Hematopoietic multipotent progenitor cell treated with erythropoietin and hydrocortisone succinate and interleukin-3 and kit ligand, for 15 days (in vitro differentiated cells): ENCODE results near the gene NPLOC4.

Experiments
- DNase-seq: peaks from one replicate; pipeline ENCODE4 v3.0.0-alpha.2; 2015; ENCODE audit warnings: low spot score

Gene NPLOC4

GRCh38 chr17:81547614-81547982, 89.3 kb downstream of the NPLOC4 start:
- DNase-seq, result no peak

- DNase-seq, result no peak
These were observed 89.9 kb downstream of the NPLOC4 start for GRCh38 chr17:81546906-81547613.

- no peak for DNase-seq
These were observed 91.6 kb downstream of the NPLOC4 start for GRCh38 chr17:81545160-81545949.

DNA sequence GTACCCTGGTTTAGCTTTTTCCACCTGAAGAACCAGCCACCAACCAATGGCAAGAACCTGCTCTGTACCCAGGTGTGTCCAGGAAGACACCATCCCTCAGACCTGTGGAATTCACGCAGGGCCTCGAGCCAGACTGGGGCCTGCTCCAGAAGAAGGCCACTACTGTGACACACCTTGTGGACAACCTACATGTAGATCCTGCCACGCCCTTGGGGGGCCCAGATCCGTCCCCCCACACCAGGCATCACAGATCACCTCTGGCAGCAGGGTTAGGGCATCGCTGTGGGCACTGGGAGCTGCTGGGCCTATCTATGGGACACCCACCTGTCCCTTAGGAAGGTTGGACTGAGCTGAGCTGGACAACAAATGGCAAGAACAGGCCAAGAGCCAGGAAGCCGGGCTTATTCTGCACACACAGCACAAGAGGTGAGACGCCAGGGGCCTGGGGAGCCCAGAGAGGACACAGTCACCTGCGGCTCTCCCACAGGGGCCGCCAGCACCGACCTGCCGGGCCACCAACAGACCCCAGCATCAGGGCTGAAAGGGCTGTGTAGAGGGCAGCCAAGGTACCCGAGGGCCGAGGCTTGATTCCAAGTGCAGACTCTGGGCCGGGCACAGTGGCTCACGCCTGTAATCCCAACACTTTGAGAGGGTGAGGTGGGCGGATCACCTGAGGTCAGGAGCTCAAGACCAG, 92.5 kb downstream of the NPLOC4 start:
- no peak for DNase-seq

- DNase-seq, result no peak
These were observed 93.2 kb downstream of the NPLOC4 start for GRCh38 chr17:81543756-81544155.

DNA sequence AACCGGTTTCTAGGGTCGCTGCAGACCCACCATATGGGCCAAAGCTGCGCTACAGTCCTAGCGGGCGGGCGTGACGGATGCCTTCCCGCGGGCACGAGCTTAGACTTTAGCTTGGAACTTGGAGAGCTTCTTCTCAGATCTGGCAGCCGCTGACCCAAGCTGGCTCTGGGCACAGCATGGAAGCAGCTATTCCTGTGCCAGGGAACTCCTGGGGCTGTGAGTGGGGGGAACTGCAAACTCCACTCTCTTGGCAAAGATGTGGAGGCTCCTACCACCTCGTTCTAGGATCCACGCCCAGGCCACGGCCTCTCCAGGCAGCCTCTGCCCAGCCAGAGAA, 93.6 kb downstream of the NPLOC4 start:
- DNase-seq, result no peak

- no peak for DNase-seq
These were observed 94.2 kb downstream of the NPLOC4 start for GRCh38 chr17:81542431-81543338.

DNA sequence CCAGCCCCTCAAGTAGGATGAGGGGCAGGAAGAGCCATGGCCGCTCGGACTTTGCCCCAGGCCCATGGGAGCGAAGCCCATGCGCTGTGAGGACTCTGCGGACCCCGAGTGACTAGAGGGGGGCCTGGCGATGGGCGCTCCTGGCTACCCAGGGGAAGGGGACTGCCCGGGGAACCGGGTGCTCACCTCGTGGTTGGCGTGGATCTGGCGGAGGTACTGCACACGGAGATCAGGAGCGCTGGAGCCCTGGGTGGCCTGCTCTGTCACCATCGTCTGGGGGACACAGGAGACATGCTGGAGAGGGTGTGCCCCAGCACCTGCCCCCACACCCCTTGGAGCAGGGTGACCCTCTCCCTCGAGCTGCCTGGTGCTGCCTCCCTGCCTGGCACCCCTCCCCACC, 95.8 kb downstream of the NPLOC4 start:
- DNase-seq, result no peak

DNA sequence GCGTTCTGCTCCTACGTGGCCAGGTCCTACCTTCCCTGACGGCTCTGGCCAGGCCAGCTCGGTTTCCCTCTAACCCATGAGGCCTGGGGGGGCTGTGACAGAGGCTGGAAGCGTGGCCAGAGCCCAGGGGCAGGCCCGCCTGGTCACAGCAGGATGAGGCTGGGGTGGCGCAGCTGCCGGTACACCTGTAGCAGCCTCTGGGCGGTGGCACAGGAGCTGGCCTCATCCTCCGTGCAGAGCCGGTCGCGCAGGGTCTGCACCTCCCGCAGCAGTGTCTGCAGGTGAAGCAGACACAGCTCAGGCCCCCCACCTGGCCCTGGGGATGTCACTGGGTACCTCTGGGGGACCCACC, 96.3 kb downstream of the NPLOC4 start:
- no peak for DNase-seq

DNA sequence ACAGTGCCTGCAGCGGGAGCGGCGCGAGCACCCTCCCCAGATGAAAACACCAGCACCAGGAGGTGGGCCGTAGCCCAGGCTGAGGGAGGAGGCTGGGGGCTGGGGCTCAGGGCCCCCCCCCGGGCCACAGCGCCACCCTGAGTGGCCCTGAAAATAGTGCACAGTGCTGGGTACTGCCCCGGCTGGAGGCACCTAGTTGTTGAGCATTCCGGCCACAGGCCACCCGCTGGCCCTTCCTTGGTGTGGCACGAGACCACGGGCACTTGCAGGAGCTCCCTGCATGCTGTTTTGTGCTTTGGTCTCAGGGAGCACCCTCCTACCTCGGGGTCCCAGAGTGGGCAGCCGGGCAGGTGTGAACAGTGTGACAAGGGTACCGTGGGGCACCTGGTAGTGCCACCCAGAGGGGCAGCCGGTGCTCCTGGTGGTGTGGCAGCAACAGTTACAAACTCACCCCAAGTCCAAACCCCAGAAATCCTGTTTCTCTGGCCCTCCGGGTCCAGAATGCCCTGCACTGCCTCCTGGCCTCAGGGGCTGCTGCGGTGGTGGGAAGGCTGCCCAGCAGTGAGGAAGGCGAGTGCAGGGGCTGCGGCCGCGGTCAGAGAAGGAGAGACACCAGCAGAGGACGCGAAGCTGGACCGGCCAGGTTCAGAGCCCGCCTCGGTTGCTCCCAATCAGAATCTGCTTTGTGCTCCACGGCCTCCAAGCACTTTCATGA, 96.8 kb downstream of the NPLOC4 start:
- DNase-seq, result no peak

- no peak for DNase-seq
These were observed 97.4 kb downstream of the NPLOC4 start for GRCh38 chr17:81539571-81539900.

- no peak for DNase-seq
These were observed 98.0 kb downstream of the NPLOC4 start for GRCh38 chr17:81538651-81539570.

DNA sequence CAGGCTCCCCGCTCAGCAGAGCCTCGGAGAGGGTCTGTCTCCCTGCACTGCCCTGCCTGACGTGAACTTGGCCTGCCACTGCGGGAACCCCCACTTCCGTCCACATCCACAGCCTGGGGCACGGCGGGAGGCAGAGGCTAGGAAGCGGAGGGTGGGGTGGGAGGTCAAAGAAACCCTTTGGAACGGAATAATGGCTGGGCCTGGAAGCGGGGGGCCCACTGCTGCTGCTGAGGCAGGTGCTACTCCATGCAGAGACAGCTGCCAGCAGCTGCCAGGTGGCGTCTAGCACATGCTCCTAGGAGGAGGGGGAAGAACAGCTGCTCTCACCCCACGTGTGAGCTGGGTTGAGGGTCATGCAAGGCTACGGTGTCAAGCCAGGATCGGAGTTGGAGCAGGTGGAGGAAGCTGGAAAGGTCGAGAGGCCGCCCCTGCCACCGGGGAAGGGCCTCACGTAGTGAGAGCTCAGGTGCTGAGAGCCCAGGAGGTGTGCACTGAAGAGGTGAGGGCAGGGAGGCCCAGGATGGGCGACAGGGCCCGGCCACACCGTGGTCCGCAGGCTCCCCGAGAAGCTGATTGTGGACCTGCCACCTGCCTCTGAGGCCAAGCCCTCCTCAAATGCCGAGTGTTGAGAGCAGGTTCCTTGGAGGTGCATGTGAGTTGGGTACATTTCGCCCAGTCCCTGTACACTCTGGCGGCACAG, 98.9 kb downstream of the NPLOC4 start:
- no peak for DNase-seq

DNA sequence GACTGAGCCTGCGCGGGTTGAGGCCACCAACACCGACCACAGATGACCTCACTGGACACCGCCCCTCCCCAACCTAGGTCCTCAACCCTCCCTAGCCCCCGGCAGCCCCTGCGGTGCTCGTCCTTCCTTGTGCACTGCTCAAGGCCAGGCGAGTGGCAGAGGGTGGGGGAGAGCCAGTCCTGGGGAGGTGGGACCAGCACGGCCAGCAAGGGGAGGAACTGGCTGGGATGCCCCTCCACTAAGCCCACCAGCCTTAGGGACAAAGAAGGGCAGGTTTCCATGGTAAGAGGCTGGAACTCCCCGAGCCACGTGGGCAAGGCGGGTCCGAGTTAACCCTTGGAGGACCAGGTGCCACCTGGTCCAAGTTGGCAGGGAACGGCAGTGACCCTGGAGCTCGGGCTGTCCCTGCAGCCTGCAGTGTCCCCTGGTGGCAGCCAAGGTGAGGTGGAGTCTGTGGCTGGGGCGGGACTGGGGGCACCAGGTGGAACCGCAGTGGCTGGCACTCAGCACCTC, 99.5 kb downstream of the NPLOC4 start:
- no peak for DNase-seq

- peak; percentile 11 for DNase-seq
These were observed 100.3 kb downstream of the NPLOC4 start for GRCh38 chr17:81536299-81537290.

DNA sequence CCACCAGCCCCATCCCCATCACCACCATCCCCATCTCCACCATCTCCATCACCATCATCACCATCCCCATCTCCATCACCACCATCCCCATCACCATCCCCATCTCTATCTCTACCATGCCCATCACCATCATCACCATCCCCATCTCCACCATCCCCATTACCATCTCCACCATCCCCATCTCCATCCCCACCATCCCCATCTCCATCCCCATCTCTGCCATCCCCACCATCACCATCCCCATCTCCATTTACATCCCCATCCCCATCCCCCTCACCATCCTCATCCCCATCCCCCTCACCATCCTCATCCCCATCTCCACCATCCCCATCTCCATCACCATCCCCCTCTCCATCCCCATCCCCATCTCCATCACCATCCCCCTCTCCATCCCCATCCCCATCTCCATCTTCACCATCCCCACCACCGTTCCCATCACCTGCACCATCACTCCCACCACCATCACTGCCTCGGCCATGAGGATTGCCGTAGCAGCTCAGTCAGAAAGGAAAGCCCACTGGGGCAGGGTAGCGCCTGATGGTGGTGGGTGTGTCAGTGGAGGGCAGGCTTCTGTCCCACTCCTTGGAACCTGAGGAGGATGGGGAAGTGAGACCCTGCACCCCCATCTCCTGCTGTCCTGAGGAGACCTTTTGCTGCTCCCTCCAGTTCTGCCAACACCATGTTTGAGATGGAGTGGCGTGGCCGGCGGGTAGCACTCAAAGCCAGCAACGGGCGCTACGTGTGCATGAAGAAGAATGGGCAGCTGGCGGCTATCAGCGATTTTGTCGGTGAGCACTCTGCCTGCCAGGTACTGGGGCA, 101.2 kb downstream of the NPLOC4 start:
- DNase-seq, result no peak

DNA sequence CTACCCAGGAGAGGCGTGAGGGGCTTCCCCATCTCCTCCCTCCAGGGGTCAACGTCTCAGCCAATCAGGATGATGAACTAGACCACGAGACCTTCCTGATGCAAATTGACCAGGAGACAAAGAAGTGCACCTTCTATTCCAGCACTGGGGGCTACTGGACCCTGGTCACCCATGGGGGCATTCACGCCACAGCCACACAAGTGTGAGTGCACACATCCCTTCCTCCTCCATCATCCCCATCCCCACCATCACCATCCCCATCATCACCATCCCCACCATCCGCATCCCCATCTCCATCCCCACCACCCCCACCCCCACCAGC, 101.9 kb downstream of the NPLOC4 start:
- DNase-seq, result no peak
